NCI-H1092 (cell line): ENCODE data around the gene LIMK1.
"Not testable (repeated sequence)": the region's sequence is repeated elsewhere in the genome, so short reads cannot be mapped to it uniquely, and the experiment has no call there.

Source experiments
- DNase-seq: peaks from one replicate; lab custom pipeline; 2025; lab: John Stamatoyannopoulos, UW

LIMK1 gene

DNA sequence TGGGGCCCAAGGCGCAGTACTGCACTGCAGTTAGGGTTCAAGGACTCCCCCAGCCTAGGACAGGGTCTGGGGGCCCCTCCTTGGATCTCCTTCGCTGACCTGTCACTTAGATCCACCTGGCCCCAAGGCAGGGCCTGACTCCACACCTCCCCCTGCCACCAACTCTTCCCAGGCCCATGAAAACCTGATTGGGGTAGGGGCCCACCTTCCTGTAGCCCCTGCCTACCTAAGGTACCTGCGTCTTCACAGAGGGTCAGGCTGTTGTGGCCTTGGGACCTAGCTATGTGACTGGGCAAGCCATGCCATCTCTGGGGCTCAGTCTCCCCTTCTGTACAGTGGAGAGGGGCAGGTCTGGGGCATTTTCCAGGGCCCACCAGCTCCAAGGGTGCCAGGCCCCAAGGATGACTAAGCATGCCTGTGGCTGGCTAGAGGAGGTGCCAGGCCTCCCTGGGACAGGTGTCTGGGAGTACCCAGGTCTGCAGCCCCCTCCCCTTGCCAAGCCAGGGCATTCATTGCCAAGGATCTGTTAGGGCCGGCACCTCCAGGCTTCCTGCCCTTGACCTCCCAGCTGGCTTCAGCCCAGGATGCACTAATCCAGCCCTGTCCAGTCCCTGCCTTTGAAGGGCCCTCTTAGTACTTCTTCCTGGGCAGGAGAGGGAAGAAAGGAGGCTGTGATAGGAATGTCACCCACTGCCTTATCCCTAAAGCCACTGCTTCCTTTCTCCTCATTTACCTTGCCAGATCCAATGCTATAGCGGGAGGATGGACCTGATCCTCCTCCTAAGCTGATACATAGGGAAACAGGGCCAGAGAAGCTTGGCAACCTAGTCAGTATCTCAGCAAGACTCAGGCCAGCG, 1.3 kb downstream of the LIMK1 start:
- no peak for DNase-seq

DNA sequence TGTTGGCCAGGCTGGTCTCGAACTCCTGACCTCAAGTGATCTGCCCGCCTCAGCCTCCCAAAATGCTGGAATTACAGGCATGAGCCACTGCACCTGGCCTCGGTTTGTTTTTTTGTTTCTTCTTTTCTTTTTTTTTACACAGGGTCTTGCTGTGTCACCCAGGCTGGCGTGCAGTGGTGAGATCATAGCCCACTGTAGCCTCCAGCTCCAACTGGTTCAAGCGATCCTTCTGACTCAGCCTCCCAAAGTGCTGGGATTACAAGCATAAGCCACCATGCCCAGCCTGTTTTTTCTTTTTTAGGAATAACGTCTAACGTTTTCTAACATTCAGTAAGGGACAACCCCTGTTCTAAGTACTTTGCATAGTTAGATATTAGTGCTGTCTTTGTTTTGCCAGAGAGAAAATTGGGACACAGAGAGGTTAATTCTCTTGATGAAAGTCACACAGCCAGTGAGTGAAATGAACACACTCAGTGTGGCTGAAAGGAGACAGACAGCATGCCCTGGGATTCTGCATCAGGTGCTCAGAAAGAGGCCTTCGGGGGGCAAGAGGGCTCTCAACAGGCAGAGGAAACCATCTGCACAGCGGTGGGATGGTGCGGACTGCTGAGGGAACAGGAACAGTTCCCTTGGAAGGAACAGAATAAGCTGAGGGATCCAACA, 4.3 kb downstream of the LIMK1 start:
- no peak for DNase-seq

GRCh38 chr7:74092321-74092963, 8.8 kb downstream of the LIMK1 start:
- no peak for DNase-seq

- no peak for DNase-seq
Observed at GRCh38 chr7:74092964-74093471, 9.4 kb downstream of the LIMK1 start.

DNA sequence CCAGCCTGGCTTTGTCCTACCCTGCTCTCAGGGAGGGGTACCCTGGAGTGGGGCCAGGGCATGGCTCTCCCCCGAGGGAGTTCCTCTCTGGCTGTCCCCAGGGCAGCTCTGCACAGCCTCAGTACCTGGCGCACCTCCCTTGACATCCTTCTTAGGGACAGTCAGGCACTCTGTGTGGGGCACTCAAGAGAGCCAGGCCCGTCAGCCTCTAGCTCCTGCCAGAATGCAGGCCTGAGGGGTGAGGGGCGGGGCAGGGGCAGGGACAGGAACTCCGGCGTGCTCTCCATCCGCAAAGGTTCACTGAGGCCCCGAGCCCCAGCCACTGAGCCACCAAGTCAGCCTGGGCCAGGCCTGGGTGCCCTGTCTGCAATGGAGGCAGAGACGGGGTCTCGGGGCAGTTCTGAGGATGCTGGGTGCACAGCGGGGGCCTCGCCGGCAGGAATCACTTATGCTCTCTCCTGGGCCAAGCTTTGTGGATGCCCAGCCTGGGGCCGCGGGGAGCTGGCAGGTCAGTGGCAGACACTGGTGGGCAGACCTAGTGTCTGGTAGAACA, 10.1 kb downstream of the LIMK1 start:
- DNase-seq, result no peak

GRCh38 chr7:74094224-74095101, 10.9 kb downstream of the LIMK1 start:
- DNase-seq, result no peak

- DNase-seq, result no peak
Observed at GRCh38 chr7:74095135-74095534, 11.5 kb downstream of the LIMK1 start.

DNA sequence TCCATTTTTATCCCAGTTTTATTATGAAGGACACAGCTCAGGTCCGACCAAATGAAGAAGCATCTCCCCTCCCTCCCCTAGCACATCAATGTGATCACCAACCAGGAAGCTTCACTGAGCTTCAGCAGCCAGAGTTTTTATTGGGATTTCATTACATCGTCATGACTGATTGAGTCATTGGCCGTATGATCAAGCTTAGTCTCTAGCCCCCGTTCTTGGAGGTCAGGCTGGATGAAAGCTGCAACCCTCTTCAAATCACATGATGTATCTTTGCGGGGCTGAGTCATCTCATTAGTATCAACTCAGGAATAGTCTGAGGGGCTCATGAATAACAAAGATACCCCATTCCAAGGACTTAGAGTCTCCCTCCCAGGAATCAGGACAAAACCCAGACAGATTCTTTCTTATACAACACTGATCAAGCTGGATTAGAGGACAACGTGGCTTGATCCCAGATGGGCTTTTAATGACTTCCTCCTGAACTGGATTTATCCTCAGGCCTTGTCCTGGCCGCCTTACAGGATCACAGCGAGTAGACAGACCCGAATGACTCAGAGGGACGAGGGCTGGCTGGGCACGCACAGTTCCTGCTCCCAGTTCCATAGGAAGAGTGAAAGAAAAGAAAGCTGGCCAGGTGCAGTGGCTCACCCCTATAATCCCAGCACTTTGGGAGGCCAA, 14.5 kb downstream of the LIMK1 start:
- DNase-seq, result no peak

GRCh38 chr7:74099031-74099430, 15.4 kb downstream of the LIMK1 start:
- DNase-seq, result no peak

DNA sequence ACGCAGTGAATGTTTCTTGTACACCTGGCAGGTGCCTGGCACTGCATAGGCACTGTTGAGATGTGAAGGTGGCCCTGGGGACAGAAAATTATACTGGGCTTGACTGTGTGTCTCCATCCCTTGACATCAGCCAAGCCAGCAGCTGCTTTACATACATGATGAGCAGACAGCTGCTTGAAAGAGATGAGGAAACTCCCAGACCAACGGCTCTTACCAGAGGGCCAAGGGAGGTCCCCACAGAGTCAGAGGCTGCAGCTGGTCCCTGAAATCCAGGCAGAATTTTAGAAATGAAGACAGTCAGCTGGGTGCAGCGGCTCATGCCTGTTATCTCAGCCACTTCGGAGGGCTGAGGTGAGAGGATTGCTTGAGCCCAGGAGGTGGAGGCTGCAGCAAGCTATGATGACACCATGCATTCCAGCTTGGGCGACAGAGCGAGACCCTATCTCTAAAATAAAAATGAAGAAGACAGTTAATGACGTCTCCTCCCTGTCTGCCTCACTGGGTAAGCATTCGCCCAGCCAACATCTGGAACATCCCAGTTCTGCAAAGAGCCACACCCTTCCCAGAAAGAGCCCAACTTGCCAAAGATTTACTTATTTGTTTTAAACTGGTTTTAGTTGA, 17.6 kb downstream of the LIMK1 start:
- no peak for DNase-seq

DNA sequence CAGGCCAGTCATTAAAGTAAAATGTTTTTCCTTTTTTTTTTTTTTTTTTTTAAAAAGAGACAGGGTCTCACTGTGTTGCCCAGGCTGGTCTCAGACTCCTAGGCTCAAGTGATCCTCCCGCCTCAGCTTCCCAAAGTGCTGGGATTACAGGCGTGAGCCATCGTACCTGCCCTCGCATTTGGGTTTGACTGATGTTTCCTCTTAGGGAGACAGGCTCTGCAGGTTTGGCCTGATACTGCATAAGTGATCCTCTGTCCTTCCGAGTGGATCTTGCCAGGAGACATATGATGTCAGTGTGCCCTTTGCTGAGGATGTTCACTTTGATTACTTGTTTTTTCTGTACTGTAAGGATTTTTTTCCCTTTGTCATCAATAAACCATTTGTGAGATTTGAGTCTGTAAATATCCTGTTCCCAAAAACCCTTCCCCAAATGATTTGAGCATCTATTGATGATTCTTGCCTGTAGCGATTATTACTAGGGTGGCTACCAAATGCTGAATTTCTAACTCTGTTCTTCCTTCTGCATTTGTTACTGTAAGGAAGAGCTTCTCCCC, 19.7 kb downstream of the LIMK1 start:
- no peak for DNase-seq

DNA sequence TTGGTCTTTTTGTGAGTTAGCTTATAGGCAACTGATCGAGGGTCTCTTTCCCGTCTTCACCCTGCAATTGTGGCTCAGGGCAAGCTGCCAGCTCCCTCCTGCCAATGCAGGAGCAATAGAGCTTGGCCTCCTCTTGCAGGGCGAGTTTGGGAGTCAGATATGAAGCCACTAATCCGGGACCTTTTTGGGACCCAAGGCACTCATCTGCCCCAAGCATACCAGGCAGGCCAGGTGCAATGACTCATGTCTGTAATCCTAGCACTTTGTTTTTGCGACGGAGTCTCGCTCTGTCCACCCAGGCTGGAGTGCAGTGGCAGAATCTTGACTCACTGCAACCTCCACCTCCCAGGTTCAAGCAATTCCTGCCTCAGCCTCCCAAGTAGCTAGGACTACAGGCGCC, 21.1 kb downstream of the LIMK1 start:
- DNase-seq, result no peak

GRCh38 chr7:74105992-74106391, 22.4 kb downstream of the LIMK1 start:
- DNase-seq, result no peak

DNA sequence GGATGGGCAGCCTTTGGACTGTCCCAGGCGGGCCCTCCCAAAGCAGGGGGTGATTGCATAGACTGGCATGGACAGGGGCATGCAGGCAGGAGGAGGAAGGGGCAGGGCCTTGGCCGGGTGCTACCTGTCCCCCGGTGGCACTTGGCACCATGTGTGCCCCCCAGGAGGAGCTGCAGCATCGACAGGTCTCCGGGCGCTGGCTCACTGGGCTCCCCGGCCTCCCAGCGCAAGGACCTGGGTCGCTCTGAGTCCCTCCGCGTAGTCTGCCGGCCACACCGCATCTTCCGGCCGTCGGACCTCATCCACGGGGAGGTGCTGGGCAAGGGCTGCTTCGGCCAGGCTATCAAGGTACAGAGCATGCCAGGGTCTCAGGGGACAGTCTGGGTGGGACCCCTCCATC, 23.2 kb downstream of the LIMK1 start:
- no peak for DNase-seq

- no peak for DNase-seq
Observed at GRCh38 chr7:74115326-74115725, 31.7 kb downstream of the LIMK1 start.

GRCh38 chr7:74116356-74116755, 32.8 kb downstream of the LIMK1 start:
- DNase-seq, result no peak

DNA sequence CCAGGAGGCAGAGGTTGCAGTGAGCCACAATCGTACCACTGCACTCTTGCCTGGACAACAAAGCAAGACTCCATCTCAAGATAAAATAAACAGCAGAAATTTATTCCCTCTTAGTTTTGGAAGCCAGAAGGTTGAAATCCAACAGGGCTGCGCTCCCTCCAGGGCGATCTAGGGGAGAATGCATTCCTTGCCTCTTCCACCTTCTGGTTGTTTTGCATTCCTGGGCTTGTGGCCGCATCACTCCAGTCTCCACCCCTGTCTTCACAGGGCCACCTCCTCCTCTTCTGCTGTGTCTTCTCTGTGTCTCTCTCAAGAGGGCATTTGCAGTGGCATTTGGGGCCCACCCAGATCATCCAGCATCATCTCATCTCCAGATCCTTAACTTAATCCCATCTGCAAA, 36.2 kb downstream of the LIMK1 start:
- no peak for DNase-seq

GRCh38 chr7:74121401-74122249, 38.0 kb downstream of the LIMK1 start:
- DNase-seq, result no peak

- DNase-seq, result not testable (repeated sequence)
Observed at GRCh38 chr7:74123892-74124291, 40.3 kb downstream of the LIMK1 start.
